Transverse colon (tissue), 4 donors: Measurements from ENCODE around the gene HDAC9. TPM values are rescaled to one million over a fixed set of nuclear protein-coding genes. Genes with fewer than 3 reads are reported as not detected.

Experiments
- DNase-seq: peaks from one replicate; pipeline ENCODE4 v3.0.0-alpha.2; 2019
- H3K27ac ChIP-seq, 4 donors: fragments of 200-600 bp; sonication (generic); 2 replicates each; pipeline ENCODE4 v1.5.1; 2016 to 2018; ENCODE audit warnings: inconsistent platforms in 4 of 4
- H3K27me3 ChIP-seq: fragments of 200-600 bp; sonication (generic); 2 replicates; pipeline ENCODE4 v1.5.1; 2017; ENCODE audit warnings: inconsistent platforms
- H3K36me3 ChIP-seq, 4 donors: fragments of 200-600 bp; sonication (generic); 2 replicates each; pipeline ENCODE4 v1.5.1; 2017 to 2019; ENCODE audit warnings: inconsistent platforms in 4 of 4
- H3K4me1 ChIP-seq, 4 donors: fragments of 200-600 bp; sonication (generic); 2 replicates each; pipeline ENCODE4 v1.5.1; 2017 to 2020; ENCODE audit warnings: inconsistent platforms in 4 of 4
- H3K4me3 ChIP-seq, 4 donors: fragments of 200-600 bp; sonication (generic); 1 replicate in 1 of 4; 2 replicates in 3 of 4; pipeline versions ENCODE4 v1.5.1 to v1.6.1; 2017 to 2019; ENCODE audit warnings: inconsistent platforms in 4 of 4
- H3K9me3 ChIP-seq, 2 donors: fragments of 200-600 bp; sonication (generic); 2 replicates each; pipeline ENCODE4 v1.5.1; 2017 to 2019; ENCODE audit warnings: inconsistent platforms in 2 of 2
- CTCF ChIP-seq, 5 experiments: fragments of 200-600 bp in 3 of 5; fragments of 450-650 bp in 2 of 5; sonication (generic) in 3 of 5; IDR thresholded peaks; 1 replicate in 2 of 5; 2 replicates in 3 of 5; pipeline ENCODE4 v1.5.1; 2016 to 2017; ENCODE audit warnings: antibody characterized with exemption in 5 of 5, inconsistent platforms in 3 of 5, mild to moderate bottlenecking in 2 of 5, moderate library complexity in 1 of 5
- EP300 ChIP-seq: sonication (generic); formaldehyde crosslinking; IDR thresholded peaks from one replicate; pipeline ENCODE4 v1.6.1; 2017; ENCODE audit warnings: antibody characterized with exemption, low read depth
- POLR2A ChIP-seq: fragments of 450-650 bp; IDR thresholded peaks from one replicate; pipeline ENCODE4 v1.6.1; 2016; ENCODE audit warnings: antibody characterized with exemption, mild to moderate bottlenecking, moderate library complexity
- POLR2AphosphoS5 ChIP-seq, 3 donors: sonication (generic); formaldehyde crosslinking; IDR thresholded peaks; one replicate each; pipeline ENCODE4 v1.6.1; 2016; ENCODE audit warnings: antibody characterized with exemption in 3 of 3
- WGBS, 2 donors: methylation state at CpG; one replicate each; pipeline ENCODE4 v1.1.5; 2018; ENCODE audit warnings: low coverage in 1 of 2; 5-methylcytosine and 5-hydroxymethylcytosine counted together
- in situ Hi-C, 4 donors: fragments of 200-750 bp; cut with MboI; loops; one replicate each; pipeline versions ENCODE4 v1.15.0 to v1.15.1; 2017; ENCODE audit warnings: low sequenced_read_pairs in 3 of 4, low pct_ligation_motif_present in 1 of 4, low pct_unique_long_range_greater_than_20kb in 1 of 4
- intact Hi-C: fragments of 100-400 bp; cut with DNase I; formaldehyde crosslinking; loops from one replicate; pipeline ENCODE4 v1.15.1; 2023; ENCODE audit warnings: low total_unique reads
- total RNA-seq, 4 donors: library from RNA; depleted of rRNA; stranded (reverse); fragments of >200 nt; gene quantifications; one replicate each; pipeline ENCODE4 v1.1.0, GENCODE V29; 2016

HDAC9 gene
- total RNA-seq, 4 donors from 2014 or later: 6.0 to 47.5 (median 33.7) TPM

- Histone ChIP-seq H3K27ac (no peak overlapping the region), H3K4me3 (no peak overlapping the region), H3K27me3 (no peaks in the 10 kb centered on the region), H3K4me1 (peaks cover 0 to 7% (median 0%) of the 10 kb centered on the region in 4 donors), H3K9me3 (no peaks in the 10 kb centered on the region), H3K36me3 (no peaks in the 10 kb centered on the region)
- in situ Hi-C loops (no loop called here), intact Hi-C loops (no loop called here)
- no peak for DNase-seq
- TF ChIP-seq POLR2A (no peak), CTCF (IDR thresholded peaks at IDR 0.05) (no peak)
Measured at GRCh38 chr7:18497800-18498199, 2.3 kb downstream of the HDAC9 start.

- Histone ChIP-seq H3K36me3 (no peaks in the 10 kb centered on the region), H3K9me3 (no peaks in the 10 kb centered on the region), H3K27ac (no peak overlapping the region), H3K27me3 (no peaks in the 10 kb centered on the region), H3K4me1 (peaks cover 0 to 7% (median 2%) of the 10 kb centered on the region in 4 donors), H3K4me3 (no peak overlapping the region)
- intact Hi-C loops: no loop called here
- in situ Hi-C loops: no loop called here
- WGBS, 2 donors: 57 to 70% methylated on average over 2 of the region's 2 CpGs
- no peak for DNase-seq
- TF ChIP-seq CTCF (IDR thresholded peaks at IDR 0.05) (no peak), POLR2AphosphoS5 (IDR thresholded peaks at IDR 0.05) (no peak)
Measured at GRCh38 chr7:18498341-18498740, 2.8 kb downstream of the HDAC9 start.

GRCh38 chr7:18499407-18500177 is 4.0 kb downstream of the HDAC9 start:
- Histone ChIP-seq H3K9me3 (no peaks in the 10 kb centered on the region), H3K4me1 (peaks cover 0 to 7% (median 2%) of the 10 kb centered on the region in 4 donors), H3K4me3 (no peak overlapping the region), H3K36me3 (no peaks in the 10 kb centered on the region), H3K27me3 (no peaks in the 10 kb centered on the region), H3K27ac (no peak overlapping the region)
- WGBS, 2 donors: 41 to 62% methylated on average over 2 of the region's 2 CpGs
- in situ Hi-C loops (no loop called here), intact Hi-C loops (no loop called here)
- no peak for DNase-seq
- no peak for TF ChIP-seq POLR2AphosphoS5 (IDR thresholded peaks at IDR 0.05)

GRCh38 chr7:18503126-18503866 is 7.7 kb downstream of the HDAC9 start:
- DNase-seq: no peak
- Histone ChIP-seq H3K4me3 (no peak overlapping the region), H3K9me3 (no peaks in the 10 kb centered on the region), H3K4me1 (peaks cover 0 to 13% (median 7%) of the 10 kb centered on the region in 4 donors), H3K27ac (no peak overlapping the region), H3K27me3 (no peaks in the 10 kb centered on the region), H3K36me3 (no peaks in the 10 kb centered on the region)
- TF ChIP-seq EP300 (no peak), POLR2A (no peak), POLR2AphosphoS5 (IDR thresholded peaks at IDR 0.05) (no peak), CTCF (IDR thresholded peaks at IDR 0.05) (no peak)
- in situ Hi-C loops: no loop called here
- WGBS, 2 donors: 32 to 35% methylated on average over 4 of the region's 4 CpGs
- intact Hi-C loops: no loop called here
